Psoas muscle (tissue), 8 donors: ENCODE data around the gene WDR17. TPM values are rescaled to one million over a fixed set of nuclear protein-coding genes. Genes with fewer than 3 reads are reported as not detected.

Experiments
- ATAC-seq, 4 donors: fragments of 200-7000 bp; cut with Tn5 transposase; one replicate each; pipeline ENCODE4 v1.9.1; 2020; ENCODE audit warnings: moderate library complexity in 3 of 4, mild to moderate bottlenecking in 2 of 4
- DNase-seq, 2 donors: peaks; one replicate each; pipeline ENCODE4 v3.0.0-alpha.2; 2020
- H3K27ac ChIP-seq: fragments of 200-600 bp; one replicate; pipeline ENCODE4 v1.8.0; 2022
- H3K27me3 ChIP-seq, 3 donors: fragments of 200-600 bp in 1 of 3; one replicate each; pipeline versions ENCODE4 v1.6.1 to v1.8.0; 2013 to 2022; ENCODE audit warnings: low read length in 2 of 3, mild to moderate bottlenecking in 2 of 3, moderate library complexity in 1 of 3; ENCODE audit not compliant: insufficient read depth in 3 of 3
- H3K36me3 ChIP-seq, 2 donors: fragments of 200-600 bp in 1 of 2; one replicate each; pipeline versions ENCODE4 v1.6.1 to v1.8.0; 2013 to 2022; ENCODE audit warnings: low read depth in 1 of 2, mild to moderate bottlenecking in 1 of 2, moderate library complexity in 1 of 2; ENCODE audit not compliant: insufficient read depth in 1 of 2
- H3K4me1 ChIP-seq: fragments of 200-600 bp; one replicate; pipeline ENCODE4 v1.8.0; 2022
- H3K4me3 ChIP-seq: fragments of 200-600 bp; one replicate; pipeline ENCODE4 v1.8.0; 2022; ENCODE audit warnings: mild to moderate bottlenecking
- H3K9me3 ChIP-seq: fragments of 200-600 bp; one replicate; pipeline ENCODE4 v1.8.0; 2022
- WGBS, 3 donors: extraction: QIAGEN DNeasy Blood & Tissue Kit; methylation state at CpG; one replicate each; pipeline versions ENCODE4 v1.1.6 to v1.1.7; 2013; 5-methylcytosine and 5-hydroxymethylcytosine counted together
- intact Hi-C, 2 donors: fragments of 100-400 bp; cut with DNase I; formaldehyde crosslinking; loops; one replicate each; pipeline versions ENCODE4 v1.11.0 to v1.14.2; 2022
- polyA plus RNA-seq, 3 donors: library from polyadenylated mRNA; stranded (reverse); fragments of 200-250 nt; gene quantifications; one replicate each; pipeline ENCODE4 v1.2.3, GENCODE V29; 2013
- total RNA-seq, 4 donors: library from RNA; stranded (reverse); fragmentation: NEBNext Ultra II Directional in 2 of 4; extraction: Animal tissue kit (Norgen Biotek cat#: 25700) in 2 of 4; gene quantifications; one replicate each; pipeline versions ENCODE4 v1.2.1 to v1.2.4, GENCODE V29; 2021 to 2023
- TF ChIP-seq, protein P1 (sequence below): fragments of 200-600 bp; IDR thresholded peaks from one replicate; pipeline ENCODE4 v1.8.0; 2022; ENCODE audit warnings: antibody characterized with exemption
- donor health status: healthy with polysubstance abuse.
- donor health status: DM: no; HTN: no; CAD: no; lungs with moderate emphysema.
- donor health status: Bipolar disorder and iron deficiency.
- donor health status: healthy.
- donor health status: DM: yes; HTN: yes; CAD: no.
- donor health status: DM: no; HTN: no; CAD: no.
- donor health status: DM: no; HTN: no; CAD: no.
- donor health status: DM: yes; HTN: yes; CAD: no.

The WDR17 gene
- total and polyA plus RNA-seq, 7 donors, result 0.08 to 0.75 (median 0.46) TPM

DNA sequence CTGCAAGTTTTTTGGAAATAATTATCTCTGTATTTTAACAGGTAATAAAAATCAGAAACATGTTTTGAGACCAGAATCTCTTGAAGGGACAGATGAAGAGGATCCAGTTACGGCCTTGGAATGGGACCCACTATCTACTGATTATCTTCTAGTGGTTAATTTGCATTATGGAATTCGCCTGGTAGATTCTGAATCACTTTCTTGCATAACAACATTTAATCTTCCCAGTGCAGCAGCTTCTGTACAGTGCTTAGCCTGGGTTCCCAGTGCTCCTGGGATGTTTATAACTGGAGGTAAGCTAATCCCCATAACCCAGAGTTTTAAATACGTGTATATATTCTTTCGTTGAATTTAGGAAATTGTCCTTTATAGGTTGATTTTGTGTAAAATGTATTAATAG lies 59.4 kb downstream of the WDR17 start:
- H3K9me3 ChIP-seq, result no peaks in the 10 kb centered on the region
- H3K36me3 ChIP-seq, result no peaks in the 10 kb centered on the region
- TF ChIP-seq, protein P1, sequence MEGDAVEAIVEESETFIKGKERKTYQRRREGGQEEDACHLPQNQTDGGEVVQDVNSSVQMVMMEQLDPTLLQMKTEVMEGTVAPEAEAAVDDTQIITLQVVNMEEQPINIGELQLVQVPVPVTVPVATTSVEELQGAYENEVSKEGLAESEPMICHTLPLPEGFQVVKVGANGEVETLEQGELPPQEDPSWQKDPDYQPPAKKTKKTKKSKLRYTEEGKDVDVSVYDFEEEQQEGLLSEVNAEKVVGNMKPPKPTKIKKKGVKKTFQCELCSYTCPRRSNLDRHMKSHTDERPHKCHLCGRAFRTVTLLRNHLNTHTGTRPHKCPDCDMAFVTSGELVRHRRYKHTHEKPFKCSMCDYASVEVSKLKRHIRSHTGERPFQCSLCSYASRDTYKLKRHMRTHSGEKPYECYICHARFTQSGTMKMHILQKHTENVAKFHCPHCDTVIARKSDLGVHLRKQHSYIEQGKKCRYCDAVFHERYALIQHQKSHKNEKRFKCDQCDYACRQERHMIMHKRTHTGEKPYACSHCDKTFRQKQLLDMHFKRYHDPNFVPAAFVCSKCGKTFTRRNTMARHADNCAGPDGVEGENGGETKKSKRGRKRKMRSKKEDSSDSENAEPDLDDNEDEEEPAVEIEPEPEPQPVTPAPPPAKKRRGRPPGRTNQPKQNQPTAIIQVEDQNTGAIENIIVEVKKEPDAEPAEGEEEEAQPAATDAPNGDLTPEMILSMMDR, result no peak
- H3K4me3 ChIP-seq, result no peak overlapping the region
- no peaks in the 10 kb centered on the region for H3K27me3 ChIP-seq
- intact Hi-C loops, result loop anchor here in 1 of 2 donors (10.0 kb wide), 1 partner anchor 170 kb away; no protein-coding TSS in a partner anchor
- WGBS, 3 donors, result 91 to 93% (median 91%) methylated on average over 4 of the region's 4 CpGs
- DNase-seq (no peak), ATAC-seq (no peak)
- H3K4me1 ChIP-seq, result no peaks in the 10 kb centered on the region
- H3K27ac ChIP-seq, result no peak overlapping the region

- no peak for DNase-seq
- no peak overlapping the region for H3K27ac ChIP-seq
- no peaks in the 10 kb centered on the region for H3K4me1 ChIP-seq
- 76 to 80% (median 79%) methylated on average over 2 of the region's 2 CpGs for WGBS, 3 donors
- H3K4me3 ChIP-seq, result no peak overlapping the region
- H3K36me3 ChIP-seq, result no peaks in the 10 kb centered on the region
- no peak for ATAC-seq
- TF ChIP-seq, protein P1, result no peak
- intact Hi-C loops, result no loop called here
- no peaks in the 10 kb centered on the region for H3K9me3 ChIP-seq
- H3K27me3 ChIP-seq, result no peaks in the 10 kb centered on the region
Observed at GRCh38 chr4:176134670-176135069, 69.0 kb downstream of the WDR17 start.

DNA sequence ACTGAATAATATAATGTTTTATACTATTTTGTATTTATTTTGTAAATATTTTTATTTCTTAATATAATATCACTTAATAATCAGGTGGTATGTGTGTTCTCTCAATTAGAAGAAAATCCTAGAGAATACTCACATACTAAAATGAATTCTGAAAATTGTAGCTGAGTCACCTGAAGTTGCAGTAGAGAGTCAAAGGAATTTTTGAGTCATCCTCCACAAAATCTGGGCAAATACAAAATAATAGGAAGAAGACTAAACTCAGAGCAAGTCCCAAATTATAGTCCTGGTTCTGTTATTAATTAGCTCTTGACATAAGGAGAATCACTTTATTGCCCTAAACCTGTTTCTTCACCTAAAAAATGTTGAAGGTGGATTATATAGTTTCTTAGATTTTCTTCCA lies 72.0 kb downstream of the WDR17 start:
- no peaks in the 10 kb centered on the region for H3K9me3 ChIP-seq
- H3K36me3 ChIP-seq, result no peaks in the 10 kb centered on the region
- no peak overlapping the region for H3K4me3 ChIP-seq
- TF ChIP-seq, protein P1, result no peak
- H3K4me1 ChIP-seq, result no peaks in the 10 kb centered on the region
- no peaks in the 10 kb centered on the region for H3K27me3 ChIP-seq
- no peak overlapping the region for H3K27ac ChIP-seq
- no peak for ATAC-seq
- DNase-seq, result no peak
- intact Hi-C loops, result no loop called here

- H3K27ac ChIP-seq, result no peak overlapping the region
Observed at GRCh38 chr4:176139518-176139917, 73.9 kb downstream of the WDR17 start.

GRCh38 chr4:176142253-176142652 lies 76.6 kb downstream of the WDR17 start:
- no peaks in the 10 kb centered on the region for H3K4me1 ChIP-seq
- no peak for DNase-seq
- H3K27me3 ChIP-seq, result no peaks in the 10 kb centered on the region
- H3K36me3 ChIP-seq, result no peaks in the 10 kb centered on the region
- no peaks in the 10 kb centered on the region for H3K9me3 ChIP-seq
- intact Hi-C loops, result no loop called here
- H3K4me3 ChIP-seq, result no peak overlapping the region
- ATAC-seq, result no peak
- TF ChIP-seq, protein P1, result no peak
- H3K27ac ChIP-seq, result no peak overlapping the region
- 15 to 33% (median 28%) methylated on average over 2 of the region's 2 CpGs for WGBS, 3 donors

More at GRCh38 chr4:176139518-176139917, 73.9 kb downstream of the WDR17 start:
- Histone ChIP-seq H3K9me3 (no peaks in the 10 kb centered on the region), H3K27me3 (no peaks in the 10 kb centered on the region), H3K36me3 (no peaks in the 10 kb centered on the region), H3K4me3 (no peak overlapping the region), H3K4me1 (no peaks in the 10 kb centered on the region)
- ATAC-seq (no peak), DNase-seq (no peak)
- TF ChIP-seq, protein P1, result no peak
- intact Hi-C loops, result no loop called here
